HepG2 (cell line): Measurements from ENCODE around the gene CHADL. TPM values are rescaled to one million over a fixed set of nuclear protein-coding genes. Genes with fewer than 3 reads are reported as not detected.

Source experiments
- ETV5 ChIP-seq: IDR thresholded peaks from 2 replicates; pipeline ENCODE4 v1.6.1; 2018; ENCODE audit warnings: missing biosample characterization, missing genetic modification reagents, inconsistent platforms, borderline replicate concordance
- HDAC2 ChIP-seq: sonication (generic); formaldehyde crosslinking; IDR thresholded peaks from 2 replicates; pipeline ENCODE4 v1.4.0; 2020; ENCODE audit warnings: missing genetic modification reagents
- HNF4A ChIP-seq: sonication (generic); formaldehyde crosslinking; IDR thresholded peaks from 2 replicates; pipeline ENCODE4 v1.4.0; 2020; ENCODE audit warnings: missing genetic modification reagents
- KDM5A ChIP-seq: fragments of 200-600 bp; sonication (generic); IDR thresholded peaks from 2 replicates; pipeline ENCODE4 v1.7.0; 2018; ENCODE audit warnings: antibody characterized with exemption, mild to moderate bottlenecking, low read length, borderline replicate concordance
- KDM5B ChIP-seq: sonication (generic); formaldehyde crosslinking; IDR thresholded peaks from 2 replicates; pipeline ENCODE4 v1.4.0; 2020; ENCODE audit warnings: missing genetic modification reagents, mild to moderate bottlenecking, borderline replicate concordance
- KMT2A ChIP-seq: sonication (generic); formaldehyde crosslinking; IDR thresholded peaks from 2 replicates; pipeline ENCODE4 v1.4.0; 2020; ENCODE audit warnings: missing genetic modification reagents
- MED1 ChIP-seq: sonication (generic); formaldehyde crosslinking; IDR thresholded peaks from 2 replicates; pipeline ENCODE4 v1.4.0; 2020; ENCODE audit warnings: missing genetic modification reagents
- MED8 ChIP-seq: sonication (generic); formaldehyde crosslinking; IDR thresholded peaks from 2 replicates; pipeline ENCODE4 v1.8.1; 2023; ENCODE audit warnings: mild to moderate bottlenecking, missing genetic modification reagents; ENCODE audit not compliant: insufficient replicate concordance
- NFKBIZ ChIP-seq: IDR thresholded peaks from 2 replicates; pipeline ENCODE4 v1.6.1; 2018; ENCODE audit warnings: missing genetic modification reagents, missing compliant biosample characterization
- NR2F1 ChIP-seq, 2 experiments: fragments of 450-650 bp in 1 of 2; formaldehyde crosslinking in 1 of 2; IDR thresholded peaks; 2 replicates each; pipeline versions ENCODE4 v1.5.0 to v1.6.1; 2016 to 2020; ENCODE audit warnings: mild to moderate bottlenecking in 1 of 2, missing compliant biosample characterization in 1 of 2, missing genetic modification reagents in 1 of 2, moderate library complexity in 1 of 2
- SALL2 ChIP-seq: sonication (generic); formaldehyde crosslinking; IDR thresholded peaks from 2 replicates; pipeline ENCODE4 v1.8.1; 2023; ENCODE audit warnings: mild to moderate bottlenecking, missing genetic modification reagents, inconsistent platforms
- SOX13 ChIP-seq, 3 experiments: fragments of 450-650 bp in 1 of 3; sonication (generic) in 1 of 3; formaldehyde crosslinking in 1 of 3; IDR thresholded peaks in 2 of 3; conservative IDR thresholded peaks in 1 of 3; 2 replicates each; pipeline versions ENCODE4 v1.5.0 to v1.6.1; 2016 to 2020; ENCODE audit warnings: antibody characterized with exemption in 1 of 3, mild to moderate bottlenecking in 1 of 3, missing compliant biosample characterization in 1 of 3, missing genetic modification reagents in 1 of 3, moderate library complexity in 1 of 3
- SRY ChIP-seq: sonication (generic); formaldehyde crosslinking; IDR thresholded peaks from 2 replicates; pipeline ENCODE4 v1.8.0; 2022; ENCODE audit warnings: mild to moderate bottlenecking, missing genetic modification reagents
- TBX2 ChIP-seq: sonication (generic); formaldehyde crosslinking; IDR thresholded peaks from 2 replicates; pipeline ENCODE4 v1.5.0; 2020; ENCODE audit warnings: missing genetic modification reagents, mild to moderate bottlenecking, borderline replicate concordance
- TSC22D2 ChIP-seq: sonication (generic); formaldehyde crosslinking; IDR thresholded peaks from 2 replicates; pipeline ENCODE4 v1.5.1; 2020; ENCODE audit warnings: missing genetic modification reagents, mild to moderate bottlenecking, borderline replicate concordance
- ZFP37 ChIP-seq: sonication (generic); formaldehyde crosslinking; IDR thresholded peaks from 2 replicates; pipeline ENCODE4 v1.4.0; 2020; ENCODE audit warnings: missing genetic modification reagents, borderline replicate concordance
- ZMYM4 ChIP-seq: sonication (generic); formaldehyde crosslinking; IDR thresholded peaks from 2 replicates; pipeline ENCODE4 v1.8.1; 2023; ENCODE audit warnings: mild to moderate bottlenecking, missing genetic modification reagents
- ZNF124 ChIP-seq: sonication (generic); formaldehyde crosslinking; IDR thresholded peaks from 2 replicates; pipeline ENCODE4 v1.4.0; 2020; ENCODE audit warnings: missing genetic modification reagents
- ZNF629 ChIP-seq: sonication (generic); formaldehyde crosslinking; conservative IDR thresholded peaks from 2 replicates; pipeline ENCODE4 v1.5.0; 2020; ENCODE audit warnings: missing genetic modification reagents
- ZSCAN25 ChIP-seq: sonication (generic); formaldehyde crosslinking; IDR thresholded peaks from 2 replicates; pipeline ENCODE4 v1.8.0; 2022; ENCODE audit warnings: mild to moderate bottlenecking, missing genetic modification reagents
- polyA plus RNA-seq, 8 experiments: library from polyadenylated mRNA; depleted of rRNA in 3 of 8; stranded (reverse) in 7 of 8; unstranded in 1 of 8; fragments of >200 nt; fragmentation: Illumina TruSeq in 4 of 8; extraction: Trizol in 4 of 8; gene quantifications; 2 replicates each; pipeline versions ENCODE4 v1.2.1 to v1.2.3, GENCODE V29; 2011 to 2016; ENCODE audit warnings: low read depth in 4 of 8, missing spikeins in 1 of 8, mixed read lengths in 1 of 8; ENCODE audit not compliant: insufficient read depth in 1 of 8
- total RNA-seq, 5 experiments: library from RNA; depleted of rRNA; stranded (reverse); fragments of >200 nt; fragmentation: Illumina TruSeq; extraction: Trizol; gene quantifications; 2 replicates each; pipeline ENCODE4 v1.2.3, GENCODE V29; 2016; ENCODE audit warnings: low read depth in 1 of 5
- TF ChIP-seq, protein P1 (sequence below): sonication (generic); formaldehyde crosslinking; IDR thresholded peaks from 2 replicates; pipeline ENCODE4 v1.5.0; 2020; ENCODE audit warnings: mild to moderate bottlenecking, missing genetic modification reagents, moderate library complexity
- TF ChIP-seq, protein P2 (sequence below): sonication (generic); IDR thresholded peaks from 2 replicates; pipeline ENCODE4 v1.6.1; 2016; ENCODE audit warnings: low read depth, borderline replicate concordance
- TF ChIP-seq, protein P3 (sequence below): sonication (generic); formaldehyde crosslinking; IDR thresholded peaks from 2 replicates; pipeline ENCODE4 v1.4.0; 2020; ENCODE audit warnings: missing genetic modification reagents, borderline replicate concordance

CHADL gene
- total and polyA plus RNA-seq, 2 of the 13 experiments (the other 11 are each of a cell fraction or from before 2014, with no cell fraction given): 2.8 to 8.1 TPM

DNA sequence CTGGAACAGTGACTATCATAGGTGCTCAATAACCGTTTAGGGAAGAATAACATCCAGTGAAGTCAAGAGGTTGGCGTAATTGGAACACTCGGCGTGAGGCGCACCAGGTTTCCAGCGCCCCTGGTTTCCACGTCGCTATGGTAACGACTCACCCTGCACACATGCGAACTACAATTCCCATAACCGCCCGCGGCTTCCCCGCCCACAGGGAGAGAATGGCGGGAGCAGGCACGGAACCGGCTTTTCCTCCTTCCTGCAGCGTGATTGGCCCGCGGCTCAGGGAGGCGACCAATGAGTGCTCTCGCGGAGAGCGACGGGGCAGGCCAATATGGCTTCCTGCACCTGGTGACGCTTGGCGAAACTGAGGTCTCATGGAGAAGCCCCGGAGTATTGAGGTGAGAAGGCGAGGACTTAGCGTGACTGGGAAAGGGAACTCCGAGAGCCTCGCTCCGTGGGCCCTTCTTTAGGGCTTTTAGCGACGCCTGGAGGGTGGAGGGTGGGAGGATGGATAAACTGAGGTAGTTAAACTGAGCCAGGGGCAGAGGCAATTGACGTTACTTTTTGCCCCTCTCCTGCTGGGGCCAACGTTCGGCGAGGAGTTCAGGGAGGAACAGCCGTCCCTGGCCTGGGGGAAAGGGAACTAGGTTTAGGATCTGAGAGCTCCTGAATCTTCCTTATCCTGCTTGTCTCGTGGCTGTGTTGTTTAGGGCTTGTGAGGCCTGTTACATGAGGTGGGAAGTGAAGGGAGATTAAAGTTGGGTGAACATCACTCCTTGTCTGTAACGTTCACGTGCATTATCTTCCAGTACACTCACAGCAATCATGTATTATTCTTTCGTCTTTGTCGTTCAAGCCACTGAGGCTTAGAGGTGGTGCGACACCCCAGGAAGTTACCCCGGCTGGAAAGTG lies 35.5 kb downstream of the CHADL start, which contains the start of gene L3MBTL2 (continued):
- TF ChIP-seq, protein P1, sequence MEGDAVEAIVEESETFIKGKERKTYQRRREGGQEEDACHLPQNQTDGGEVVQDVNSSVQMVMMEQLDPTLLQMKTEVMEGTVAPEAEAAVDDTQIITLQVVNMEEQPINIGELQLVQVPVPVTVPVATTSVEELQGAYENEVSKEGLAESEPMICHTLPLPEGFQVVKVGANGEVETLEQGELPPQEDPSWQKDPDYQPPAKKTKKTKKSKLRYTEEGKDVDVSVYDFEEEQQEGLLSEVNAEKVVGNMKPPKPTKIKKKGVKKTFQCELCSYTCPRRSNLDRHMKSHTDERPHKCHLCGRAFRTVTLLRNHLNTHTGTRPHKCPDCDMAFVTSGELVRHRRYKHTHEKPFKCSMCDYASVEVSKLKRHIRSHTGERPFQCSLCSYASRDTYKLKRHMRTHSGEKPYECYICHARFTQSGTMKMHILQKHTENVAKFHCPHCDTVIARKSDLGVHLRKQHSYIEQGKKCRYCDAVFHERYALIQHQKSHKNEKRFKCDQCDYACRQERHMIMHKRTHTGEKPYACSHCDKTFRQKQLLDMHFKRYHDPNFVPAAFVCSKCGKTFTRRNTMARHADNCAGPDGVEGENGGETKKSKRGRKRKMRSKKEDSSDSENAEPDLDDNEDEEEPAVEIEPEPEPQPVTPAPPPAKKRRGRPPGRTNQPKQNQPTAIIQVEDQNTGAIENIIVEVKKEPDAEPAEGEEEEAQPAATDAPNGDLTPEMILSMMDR (CRISPR knock-in tag): 0 out of 2 replicates have a peak, but pooled peaks have one; percentile 1
- TF ChIP-seq SALL2 (CRISPR knock-in tag) (peak; percentile 47; the same call in 1 of the 2 replicates), HNF4A (CRISPR knock-in tag) (no peak), KMT2A (CRISPR knock-in tag) (peak; percentile 50; the same call in 1 of the 2 replicates), KDM5B (CRISPR knock-in tag) (peak; percentile 76; the same call in 1 of the 2 replicates), SOX13 (IDR thresholded peaks at IDR 0.05) (no peak), SOX13 (CRISPR knock-in tag; conservative IDR thresholded peaks at IDR 0.05 in 1 of 2, IDR thresholded peaks at IDR 0.05 in 1 of 2) (0 out of 4 replicates have a peak, but pooled peaks of 1 of the 2 experiments have one; percentile 11), HDAC2 (CRISPR knock-in tag) (peak; percentile 64; the same call in 1 of the 2 replicates), TSC22D2 (CRISPR knock-in tag) (0 out of 2 replicates have a peak, but pooled peaks have one; percentile 7), KDM5A (peak; percentile 81), ZMYM4 (CRISPR knock-in tag) (peak; percentile 68; the same call in 1 of the 2 replicates), NR2F1 (CRISPR knock-in tag; IDR thresholded peaks at IDR 0.05) (no peak), ZNF124 (CRISPR knock-in tag) (0 out of 2 replicates have a peak, but pooled peaks have one; percentile 52), ZNF629 (no peak), ZSCAN25 (CRISPR knock-in tag) (peak; percentile 52; the same call in 1 of the 2 replicates), TBX2 (CRISPR knock-in tag) (peak; percentile 36; the same call in 1 of the 2 replicates), NFKBIZ (no peak; the same call in 1 of the 2 replicates), MED8 (CRISPR knock-in tag) (no peak), ZFP37 (CRISPR knock-in tag) (no peak), MED1 (CRISPR knock-in tag) (peak; percentile 58; the same call in 1 of the 2 replicates), SRY (0 out of 2 replicates have a peak, but pooled peaks have one; percentile 59), ETV5 (CRISPR knock-in tag) (peak; percentile 26; the same call in 1 of the 2 replicates)
- TF ChIP-seq, protein P2, sequence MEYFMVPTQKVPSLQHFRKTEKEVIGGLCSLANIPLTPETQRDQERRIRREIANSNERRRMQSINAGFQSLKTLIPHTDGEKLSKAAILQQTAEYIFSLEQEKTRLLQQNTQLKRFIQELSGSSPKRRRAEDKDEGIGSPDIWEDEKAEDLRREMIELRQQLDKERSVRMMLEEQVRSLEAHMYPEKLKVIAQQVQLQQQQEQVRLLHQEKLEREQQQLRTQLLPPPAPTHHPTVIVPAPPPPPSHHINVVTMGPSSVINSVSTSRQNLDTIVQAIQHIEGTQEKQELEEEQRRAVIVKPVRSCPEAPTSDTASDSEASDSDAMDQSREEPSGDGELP: peak; percentile 32; the same call in 1 of the 2 replicates
- TF ChIP-seq, protein P3, sequence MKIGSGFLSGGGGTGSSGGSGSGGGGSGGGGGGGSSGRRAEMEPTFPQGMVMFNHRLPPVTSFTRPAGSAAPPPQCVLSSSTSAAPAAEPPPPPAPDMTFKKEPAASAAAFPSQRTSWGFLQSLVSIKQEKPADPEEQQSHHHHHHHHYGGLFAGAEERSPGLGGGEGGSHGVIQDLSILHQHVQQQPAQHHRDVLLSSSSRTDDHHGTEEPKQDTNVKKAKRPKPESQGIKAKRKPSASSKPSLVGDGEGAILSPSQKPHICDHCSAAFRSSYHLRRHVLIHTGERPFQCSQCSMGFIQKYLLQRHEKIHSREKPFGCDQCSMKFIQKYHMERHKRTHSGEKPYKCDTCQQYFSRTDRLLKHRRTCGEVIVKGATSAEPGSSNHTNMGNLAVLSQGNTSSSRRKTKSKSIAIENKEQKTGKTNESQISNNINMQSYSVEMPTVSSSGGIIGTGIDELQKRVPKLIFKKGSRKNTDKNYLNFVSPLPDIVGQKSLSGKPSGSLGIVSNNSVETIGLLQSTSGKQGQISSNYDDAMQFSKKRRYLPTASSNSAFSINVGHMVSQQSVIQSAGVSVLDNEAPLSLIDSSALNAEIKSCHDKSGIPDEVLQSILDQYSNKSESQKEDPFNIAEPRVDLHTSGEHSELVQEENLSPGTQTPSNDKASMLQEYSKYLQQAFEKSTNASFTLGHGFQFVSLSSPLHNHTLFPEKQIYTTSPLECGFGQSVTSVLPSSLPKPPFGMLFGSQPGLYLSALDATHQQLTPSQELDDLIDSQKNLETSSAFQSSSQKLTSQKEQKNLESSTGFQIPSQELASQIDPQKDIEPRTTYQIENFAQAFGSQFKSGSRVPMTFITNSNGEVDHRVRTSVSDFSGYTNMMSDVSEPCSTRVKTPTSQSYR: no peak
